ENCODE measurements around the gene ETFB.

ETFB gene

GRCh38 chr19:51351266-51351990 is 14.8 kb downstream of the ETFB start:
- DNase-seq (ENCODE audit: low read depth), result no peak

GRCh38 chr19:51347209-51347928 is 18.8 kb downstream of the ETFB start:
- DNase-seq (ENCODE audit: low read depth), result no peak

GRCh38 chr19:51346742-51347141 is 19.4 kb downstream of the ETFB start:
- no peak for DNase-seq (ENCODE audit: low read depth)

- no peak for DNase-seq (ENCODE audit: low read depth)
Measured at GRCh38 chr19:51345076-51345620, 21.0 kb downstream of the ETFB start.

GRCh38 chr19:51342631-51343569 is 23.3 kb downstream of the ETFB start:
- no peak for DNase-seq (ENCODE audit: low read depth)

- no peak for DNase-seq (ENCODE audit: low read depth)
Measured at GRCh38 chr19:51341976-51342580, 24.1 kb downstream of the ETFB start, which contains the start of gene VSIG10L. Gene VSIG10L (minus strand): TSS chr19:51342139. CDS start chr19:51342124, 15 bp downstream.

GRCh38 chr19:51341066-51341465 is 25.1 kb downstream of the ETFB start:
- no peak for DNase-seq (ENCODE audit: low read depth)

- peak; percentile 83 for DNase-seq (ENCODE audit: low read depth)
Measured at GRCh38 chr19:51339687-51340656, 26.2 kb downstream of the ETFB start.

- DNase-seq (ENCODE audit: low read depth), result no peak
Measured at GRCh38 chr19:51339313-51339686, 26.9 kb downstream of the ETFB start.

- DNase-seq (ENCODE audit: low read depth), result peak; percentile 76
Measured at GRCh38 chr19:51338563-51339312, 27.4 kb downstream of the ETFB start.

GRCh38 chr19:51337861-51338562 is 28.2 kb downstream of the ETFB start:
- DNase-seq (ENCODE audit: low read depth), result no peak

GRCh38 chr19:51337141-51337860 is 28.9 kb downstream of the ETFB start:
- no peak for DNase-seq (ENCODE audit: low read depth)

- DNase-seq (ENCODE audit: low read depth), result no peak
Measured at GRCh38 chr19:51333836-51334460, 32.2 kb downstream of the ETFB start.

- DNase-seq (ENCODE audit: low read depth), result no peak
Measured at GRCh38 chr19:51331716-51332115, 34.5 kb downstream of the ETFB start.

- DNase-seq (ENCODE audit: low read depth), result no peak
Measured at GRCh38 chr19:51331193-51331592, 35.0 kb downstream of the ETFB start.

- DNase-seq (ENCODE audit: low read depth), result no peak
Measured at GRCh38 chr19:51330366-51330765, 35.8 kb downstream of the ETFB start.

- DNase-seq (ENCODE audit: low read depth), result no peak
Measured at GRCh38 chr19:51329411-51329810, 36.8 kb downstream of the ETFB start.

Measured in stimulated activated CD8-positive, alpha-beta memory T cell treated with anti-CD3 and anti-CD28 coated beads, Interleukin-12 subunit alpha, Interleukin-12 subunit beta, amount 100 ng/mL, for 4 hours (primary cell).